NCI-H460 (cell line): Measurements from ENCODE around the gene DRC1. TPM values are rescaled to one million over a fixed set of nuclear protein-coding genes. Genes with fewer than 3 reads are reported as not detected.
"Not testable (repeated sequence)": the region's sequence is repeated elsewhere in the genome, so short reads cannot be mapped to it uniquely, and the experiment has no call there.

Experiments used
- DNase-seq: peaks from one replicate; pipeline ENCODE4 v3.0.0-alpha.2; 2016; ENCODE audit warnings: low read depth; ENCODE audit errors: extremely low read depth
- total RNA-seq: library from RNA; depleted of rRNA; stranded (reverse); fragments of >200 nt; shearing (Covaris generic); gene quantifications from 2 replicates; pipeline ENCODE4 v1.2.3, GENCODE V29; 2014

DRC1 gene
- total RNA-seq, 1 experiment from 2014 or later, result not detected

GRCh38 chr2:26462100-26462499 is 60.4 kb downstream of the DRC1 start:
- DNase-seq, result no peak

- DNase-seq, result peak; percentile 65
Observed at GRCh38 chr2:26462511-26463243, 61.0 kb downstream of the DRC1 start.

GRCh38 chr2:26463244-26464192 is 61.8 kb downstream of the DRC1 start:
- DNase-seq, result no peak

- DNase-seq, result no peak
Observed at GRCh38 chr2:26464390-26465265, 62.9 kb downstream of the DRC1 start.

GRCh38 chr2:26465266-26465925 is 63.7 kb downstream of the DRC1 start:
- DNase-seq, result no peak

DNA sequence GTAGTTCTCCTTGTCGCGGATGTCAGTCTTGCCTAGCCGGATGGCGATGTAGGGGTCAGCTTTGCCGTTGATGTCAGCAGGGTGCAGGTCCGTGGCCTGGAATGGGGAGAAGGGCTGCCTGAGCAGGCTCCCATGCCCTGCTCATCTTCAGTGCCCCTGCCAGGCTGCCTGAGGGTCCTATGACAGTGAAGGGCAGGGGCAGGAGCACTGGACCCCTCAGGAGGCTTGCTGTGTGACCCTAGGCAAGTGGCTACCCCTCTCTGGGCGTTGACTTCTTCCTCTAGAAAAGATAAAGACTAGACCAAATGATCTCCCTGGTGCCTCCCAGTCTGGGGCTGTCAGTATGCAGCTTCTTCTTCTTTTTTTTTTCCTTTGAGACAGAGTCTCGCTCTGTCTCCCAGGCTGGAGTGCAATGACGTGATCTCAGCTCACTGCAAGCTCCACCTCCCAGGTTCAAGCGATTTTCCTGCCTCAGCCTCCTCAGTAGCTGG is 64.3 kb downstream of the DRC1 start:
- DNase-seq, result no peak

GRCh38 chr2:26466662-26467310 is 65.1 kb downstream of the DRC1 start:
- DNase-seq, result no peak

GRCh38 chr2:26468544-26468943 is 66.8 kb downstream of the DRC1 start:
- not testable (repeated sequence) for DNase-seq

- DNase-seq, result peak; percentile 72
Observed at GRCh38 chr2:26469092-26469710, 67.5 kb downstream of the DRC1 start.

DNA sequence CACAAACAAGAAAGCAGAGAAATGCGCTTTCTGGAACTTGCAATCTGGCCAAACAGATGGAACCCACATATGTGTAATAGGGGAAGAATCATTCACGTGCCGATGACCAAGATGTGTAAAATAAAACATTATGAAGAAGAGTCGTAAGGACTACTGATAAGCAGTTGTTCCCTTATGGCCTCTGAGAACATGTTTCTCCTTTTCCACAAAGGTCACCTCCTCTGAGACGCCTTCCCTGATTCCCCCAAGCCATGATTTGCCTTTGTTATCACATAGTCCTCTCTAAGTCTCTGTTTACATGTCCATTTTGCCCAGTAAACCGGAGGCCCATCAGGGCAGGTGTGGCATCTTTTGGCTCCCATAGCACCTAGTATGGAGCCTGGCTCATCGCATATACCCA is 68.2 kb downstream of the DRC1 start:
- DNase-seq, result no peak

- DNase-seq, result no peak
Observed at GRCh38 chr2:26470601-26471260, 69.0 kb downstream of the DRC1 start.

GRCh38 chr2:26471289-26471688 is 69.6 kb downstream of the DRC1 start:
- no peak for DNase-seq

GRCh38 chr2:26471766-26472706 is 70.3 kb downstream of the DRC1 start:
- DNase-seq, result no peak

DNA sequence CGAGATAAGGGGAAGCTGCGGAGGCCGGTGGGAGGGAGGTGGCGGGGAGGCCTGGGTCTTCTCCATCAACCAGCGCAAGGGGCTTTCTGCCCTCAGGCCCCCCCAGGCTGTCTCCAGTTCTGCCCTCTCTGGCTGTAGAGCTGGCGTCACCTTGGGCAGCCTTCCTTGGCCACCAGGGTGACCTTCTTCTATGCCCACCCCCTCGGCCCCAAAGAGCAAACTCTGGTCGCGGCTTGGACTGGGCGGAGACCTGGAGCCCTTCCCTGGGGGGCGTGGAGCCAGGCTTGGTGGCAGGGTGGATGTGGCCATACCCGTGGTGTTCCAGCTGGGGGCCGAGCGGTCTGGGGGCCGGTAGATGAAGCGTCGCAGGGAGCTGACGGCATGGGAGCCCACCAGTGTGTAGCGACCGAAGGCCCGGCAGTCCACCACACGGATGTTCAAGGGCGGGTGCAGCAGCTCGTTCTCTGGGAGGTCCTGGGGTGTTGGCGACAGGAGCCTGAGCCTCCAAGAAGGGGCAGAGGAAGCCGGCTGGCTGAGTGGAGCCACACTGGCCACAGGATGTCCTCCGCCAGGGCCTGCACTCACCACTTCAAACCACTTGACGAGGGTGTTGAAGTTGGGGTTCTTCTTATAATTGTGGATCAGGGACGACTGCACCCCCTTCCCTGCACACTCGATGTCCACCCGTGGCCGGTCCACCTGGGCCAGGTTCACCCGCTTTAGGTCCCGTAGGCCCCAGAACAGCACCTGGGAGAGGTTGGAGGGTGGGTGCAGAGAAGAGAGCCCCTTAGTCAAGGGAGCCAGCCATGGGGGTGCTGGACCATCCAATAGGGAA is 71.3 kb downstream of the DRC1 start:
- DNase-seq, result no peak

- DNase-seq, result no peak
Observed at GRCh38 chr2:26473796-26474195, 72.1 kb downstream of the DRC1 start.

DNA sequence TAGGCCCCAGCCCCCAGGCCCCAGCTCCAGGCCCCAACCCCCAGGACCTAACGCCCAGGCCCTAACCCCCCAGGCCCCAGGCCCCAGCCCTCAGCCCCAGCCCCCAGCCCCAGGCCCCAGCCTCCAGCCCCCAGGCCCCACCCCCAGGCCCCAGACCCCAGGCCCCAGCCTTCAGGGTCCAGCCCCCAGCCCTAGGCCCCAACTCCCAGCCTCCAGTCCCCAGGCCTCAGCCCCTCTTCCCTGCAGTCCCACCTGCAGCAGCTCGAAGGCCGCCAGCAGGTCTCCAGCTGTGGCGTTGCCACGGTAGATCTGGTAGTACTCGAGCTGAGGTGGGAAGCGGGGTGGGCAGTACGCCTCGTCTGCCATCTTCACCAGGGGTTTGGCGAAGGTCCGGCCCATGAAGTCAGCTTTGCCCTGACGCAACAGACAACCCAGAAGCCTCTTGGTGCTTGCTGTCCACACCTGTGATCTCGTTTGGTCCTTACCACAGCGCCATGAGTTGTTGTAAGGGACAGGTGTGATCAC is 72.6 kb downstream of the DRC1 start:
- no peak for DNase-seq
